Prostate gland (tissue), 2 donors: Measurements from ENCODE around the gene CSMD2.

ENCODE experiments used
- POLR2A ChIP-seq: fragments of 450-650 bp; IDR thresholded peaks from one replicate; pipeline ENCODE4 v1.6.1; 2016; ENCODE audit warnings: antibody characterized with exemption, mild to moderate bottlenecking
- TF ChIP-seq, protein P1 (sequence below), 4 experiments: fragments of 200-600 bp in 2 of 4; fragments of 450-650 bp in 2 of 4; sonication (generic) in 2 of 4; IDR thresholded peaks; 1 replicate in 3 of 4; 2 replicates in 1 of 4; pipeline ENCODE4 v1.5.1; 2016 to 2019; ENCODE audit warnings: antibody characterized with exemption in 4 of 4, mild to moderate bottlenecking in 2 of 4, moderate library complexity in 2 of 4

DNA sequence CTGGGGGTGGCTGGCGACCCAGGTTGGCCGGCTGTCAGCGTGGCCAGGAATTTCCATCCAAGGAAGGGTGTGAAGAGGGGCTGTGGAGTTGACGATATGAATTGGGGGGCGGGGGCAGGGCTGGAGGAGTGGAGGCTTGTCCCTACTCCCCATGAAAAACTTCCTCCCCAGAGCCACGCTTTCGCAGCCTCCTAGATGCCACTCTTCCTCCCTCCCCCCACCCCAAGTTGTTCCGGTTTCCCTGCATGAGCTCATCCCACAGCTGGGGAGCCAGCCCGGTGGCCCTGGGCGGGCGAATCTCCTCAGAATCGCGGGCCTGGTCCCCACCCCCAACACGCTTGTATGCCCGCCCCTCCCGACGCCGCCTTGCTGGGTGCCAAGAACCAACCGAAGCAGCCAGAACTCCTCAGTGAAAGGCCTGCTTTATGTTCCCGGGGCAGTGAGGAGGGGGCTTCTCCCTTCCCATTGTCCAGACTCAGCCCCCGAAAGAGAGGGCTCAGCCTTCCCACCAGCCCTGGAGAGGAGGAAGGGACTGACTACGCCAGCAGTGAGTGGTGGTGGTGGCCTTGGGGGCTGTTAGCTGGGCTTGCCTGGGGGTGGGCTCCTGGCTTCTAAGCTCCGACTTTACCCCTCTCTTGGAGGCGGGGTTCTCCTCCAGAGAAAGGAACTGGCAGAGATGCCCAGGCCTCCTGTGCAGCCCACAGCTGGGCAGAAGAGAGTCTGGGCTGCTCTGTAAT, 1.8 kb upstream of the CSMD2 start:
- TF ChIP-seq, protein P1, sequence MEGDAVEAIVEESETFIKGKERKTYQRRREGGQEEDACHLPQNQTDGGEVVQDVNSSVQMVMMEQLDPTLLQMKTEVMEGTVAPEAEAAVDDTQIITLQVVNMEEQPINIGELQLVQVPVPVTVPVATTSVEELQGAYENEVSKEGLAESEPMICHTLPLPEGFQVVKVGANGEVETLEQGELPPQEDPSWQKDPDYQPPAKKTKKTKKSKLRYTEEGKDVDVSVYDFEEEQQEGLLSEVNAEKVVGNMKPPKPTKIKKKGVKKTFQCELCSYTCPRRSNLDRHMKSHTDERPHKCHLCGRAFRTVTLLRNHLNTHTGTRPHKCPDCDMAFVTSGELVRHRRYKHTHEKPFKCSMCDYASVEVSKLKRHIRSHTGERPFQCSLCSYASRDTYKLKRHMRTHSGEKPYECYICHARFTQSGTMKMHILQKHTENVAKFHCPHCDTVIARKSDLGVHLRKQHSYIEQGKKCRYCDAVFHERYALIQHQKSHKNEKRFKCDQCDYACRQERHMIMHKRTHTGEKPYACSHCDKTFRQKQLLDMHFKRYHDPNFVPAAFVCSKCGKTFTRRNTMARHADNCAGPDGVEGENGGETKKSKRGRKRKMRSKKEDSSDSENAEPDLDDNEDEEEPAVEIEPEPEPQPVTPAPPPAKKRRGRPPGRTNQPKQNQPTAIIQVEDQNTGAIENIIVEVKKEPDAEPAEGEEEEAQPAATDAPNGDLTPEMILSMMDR (IDR thresholded peaks at IDR 0.05) = no peak
- TF ChIP-seq POLR2A = no peak
